GM12873 (cell line): Measurements from ENCODE around the gene SPDL1.
A peak's percentile ranks its signal among the peaks of the same experiment; 100 is the strongest.

Experiments used
- TF ChIP-seq, protein P1 (sequence below): IDR thresholded peaks from 2 replicates; pipeline ENCODE4 v1.5.1; 2012; ENCODE audit warnings: low read depth, mild to moderate bottlenecking, moderate library complexity, low read length, control low read depth; ENCODE audit not compliant: insufficient read depth; ENCODE audit errors: missing control alignments

Gene SPDL1

GRCh38 chr5:169571355-169571754 lies 12.2 kb upstream of the SPDL1 start:
- TF ChIP-seq, protein P1, sequence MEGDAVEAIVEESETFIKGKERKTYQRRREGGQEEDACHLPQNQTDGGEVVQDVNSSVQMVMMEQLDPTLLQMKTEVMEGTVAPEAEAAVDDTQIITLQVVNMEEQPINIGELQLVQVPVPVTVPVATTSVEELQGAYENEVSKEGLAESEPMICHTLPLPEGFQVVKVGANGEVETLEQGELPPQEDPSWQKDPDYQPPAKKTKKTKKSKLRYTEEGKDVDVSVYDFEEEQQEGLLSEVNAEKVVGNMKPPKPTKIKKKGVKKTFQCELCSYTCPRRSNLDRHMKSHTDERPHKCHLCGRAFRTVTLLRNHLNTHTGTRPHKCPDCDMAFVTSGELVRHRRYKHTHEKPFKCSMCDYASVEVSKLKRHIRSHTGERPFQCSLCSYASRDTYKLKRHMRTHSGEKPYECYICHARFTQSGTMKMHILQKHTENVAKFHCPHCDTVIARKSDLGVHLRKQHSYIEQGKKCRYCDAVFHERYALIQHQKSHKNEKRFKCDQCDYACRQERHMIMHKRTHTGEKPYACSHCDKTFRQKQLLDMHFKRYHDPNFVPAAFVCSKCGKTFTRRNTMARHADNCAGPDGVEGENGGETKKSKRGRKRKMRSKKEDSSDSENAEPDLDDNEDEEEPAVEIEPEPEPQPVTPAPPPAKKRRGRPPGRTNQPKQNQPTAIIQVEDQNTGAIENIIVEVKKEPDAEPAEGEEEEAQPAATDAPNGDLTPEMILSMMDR, result no peak

DNA sequence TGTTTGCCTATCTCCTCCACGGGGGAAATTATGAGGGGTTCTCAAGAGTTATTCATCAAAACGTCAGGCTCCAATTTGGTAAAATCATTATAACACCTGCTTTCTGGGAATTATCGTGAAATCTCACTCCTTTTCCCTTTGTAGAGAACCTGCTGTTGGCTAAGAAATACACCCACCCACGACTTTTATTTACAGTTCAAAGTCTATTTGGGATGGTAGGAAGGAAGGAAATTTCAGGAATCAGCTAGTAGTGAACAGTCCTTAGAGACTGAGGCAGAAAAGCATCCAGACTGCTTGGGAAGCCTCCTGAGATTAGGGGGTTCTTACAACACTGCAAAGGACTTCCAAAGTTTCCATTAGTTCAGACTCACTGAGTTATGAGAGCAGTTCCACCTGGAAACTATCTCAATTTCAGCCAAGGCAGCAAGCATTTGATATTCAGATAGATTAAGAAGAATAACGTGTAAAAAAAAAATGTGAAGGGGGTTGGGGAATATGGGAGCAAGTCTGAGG lies 9.4 kb upstream of the SPDL1 start:
- TF ChIP-seq, protein P1, result no peak

GRCh38 chr5:169576181-169576598 lies 7.4 kb upstream of the SPDL1 start:
- TF ChIP-seq, protein P1, result no peak

DNA sequence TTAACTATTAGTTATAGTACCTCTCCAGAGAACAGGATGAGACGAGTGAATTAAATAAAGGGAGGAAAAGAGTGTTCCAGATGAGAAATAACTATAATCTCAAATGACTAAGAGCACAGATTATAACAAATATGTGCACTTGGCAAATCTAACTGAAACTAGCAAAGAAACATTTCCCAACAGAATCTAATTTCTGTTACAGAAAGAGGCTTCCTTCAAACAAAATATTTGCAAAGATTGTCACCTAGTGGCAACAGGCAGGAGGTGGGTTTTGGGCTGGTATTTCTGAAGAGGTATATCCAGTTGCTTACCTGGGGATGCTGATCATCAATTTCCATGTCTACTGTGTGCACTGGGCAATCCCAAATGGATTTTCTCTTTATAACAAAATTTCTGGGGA lies 5.6 kb upstream of the SPDL1 start:
- TF ChIP-seq, protein P1, result peak; percentile 43

DNA sequence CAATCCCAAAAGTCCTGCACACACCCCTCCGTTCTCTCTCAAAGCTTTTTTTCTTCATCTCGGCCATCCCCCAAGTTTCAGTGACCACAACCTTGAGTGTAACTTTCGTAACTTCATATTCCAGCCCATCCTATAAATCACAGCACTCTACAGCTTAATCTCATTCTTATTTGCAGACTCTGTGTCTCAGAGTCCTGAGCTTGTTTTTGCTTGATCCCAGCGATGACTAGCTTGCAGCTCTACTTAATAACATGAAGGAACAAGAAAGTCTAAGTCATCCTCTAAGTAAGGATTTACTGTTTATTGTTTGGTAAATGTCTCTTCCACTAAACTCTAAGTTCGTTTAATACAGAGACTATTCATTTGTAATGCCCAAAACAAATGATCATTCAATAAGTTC lies 2.6 kb upstream of the SPDL1 start:
- TF ChIP-seq, protein P1, result no peak

DNA sequence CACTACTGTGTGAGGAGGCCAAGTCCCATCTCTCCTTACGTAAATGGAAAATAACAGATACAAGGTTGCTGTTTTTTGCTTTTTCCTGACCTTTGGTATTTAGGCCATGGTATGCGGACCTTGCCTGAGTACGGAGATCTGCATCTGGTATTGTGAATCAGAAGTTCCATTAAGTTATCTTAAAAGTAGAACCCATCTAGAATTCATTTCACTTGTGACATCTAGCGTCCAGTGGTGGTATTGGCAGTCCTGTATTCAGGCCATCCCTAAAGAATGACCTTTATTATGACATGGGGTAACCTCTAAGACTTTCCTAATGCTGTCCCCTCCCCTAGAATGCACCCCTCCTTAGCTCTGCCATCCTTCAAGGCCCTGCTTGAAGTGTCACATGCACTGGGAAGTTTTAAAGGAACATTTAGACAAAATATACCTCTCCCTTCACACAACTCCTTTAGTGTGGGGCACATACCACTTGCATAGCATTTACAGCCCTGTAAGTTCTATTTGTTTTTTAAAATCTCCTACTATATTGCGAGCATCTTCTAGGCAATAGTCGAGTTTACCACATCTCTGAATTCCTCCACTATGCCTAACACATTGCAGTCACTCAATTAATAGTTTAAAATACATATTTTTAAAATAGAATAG lies 1.9 kb upstream of the SPDL1 start:
- TF ChIP-seq, protein P1, result peak; percentile 83

GRCh38 chr5:169583101-169583423 lies 511 bp upstream of the SPDL1 start:
- TF ChIP-seq, protein P1, result no peak
